MM.1S (cell line): ENCODE results near the gene RGPD3.
"Not testable (repeated sequence)": the region's sequence is repeated elsewhere in the genome, so short reads cannot be mapped to it uniquely, and the experiment has no call there.

Experiments used
- CTCF ChIP-seq: fragments of 300-600 bp; sonication (generic); IDR thresholded peaks from 2 replicates; pipeline ENCODE4 v1.5.1; 2016; ENCODE audit warnings: antibody characterized with exemption, low read length, mixed read lengths
- EZH2 ChIP-seq: fragments of 300-600 bp; sonication (generic); optimal IDR thresholded peaks from 2 replicates; pipeline ENCODE3; 2017; ENCODE audit warnings: low read depth, mild to moderate bottlenecking, antibody characterized with exemption, low read length, mixed read lengths

GRCh38 chr2:106388814-106389410, 79.3 kb downstream of the RGPD3 start:
- TF ChIP-seq EZH2, CTCF: not testable (repeated sequence)
